Measurements from ENCODE around the gene GRM7. TPM values are rescaled to one million over a fixed set of nuclear protein-coding genes. Genes with fewer than 3 reads are reported as not detected.

GRM7 gene
- total RNA-seq, 1 donor from 2014 or later = 0.37 TPM

- DNase-seq (ENCODE audit: low spot score) = no peak
These were observed 539.4 kb downstream of the GRM7 start for GRCh38 chr3:7400360-7400759.

- no peak for DNase-seq (ENCODE audit: low spot score)
These were observed 540.5 kb downstream of the GRM7 start for GRCh38 chr3:7401418-7401817.

- no peak for DNase-seq (ENCODE audit: low spot score)
These were observed 546.2 kb downstream of the GRM7 start for GRCh38 chr3:7407107-7407506.

GRCh38 chr3:7410782-7411181, 549.9 kb downstream of the GRM7 start:
- no peak for DNase-seq (ENCODE audit: low spot score)

GRCh38 chr3:7421065-7421464, 560.1 kb downstream of the GRM7 start:
- no peak for DNase-seq (ENCODE audit: low spot score)

- no peak for DNase-seq (ENCODE audit: low spot score)
These were observed 562.1 kb downstream of the GRM7 start for GRCh38 chr3:7423036-7423435.

- no peak for DNase-seq (ENCODE audit: low spot score)
These were observed 563.1 kb downstream of the GRM7 start for GRCh38 chr3:7423995-7424394.

GRCh38 chr3:7428206-7428718, 567.3 kb downstream of the GRM7 start:
- no peak for DNase-seq (ENCODE audit: low spot score)

- no peak for DNase-seq (ENCODE audit: low spot score)
These were observed 571.7 kb downstream of the GRM7 start for GRCh38 chr3:7432610-7433009.

- DNase-seq (ENCODE audit: low spot score) = no peak
These were observed 572.2 kb downstream of the GRM7 start for GRCh38 chr3:7433073-7433472.

- no peak for DNase-seq (ENCODE audit: low spot score)
These were observed 575.6 kb downstream of the GRM7 start for GRCh38 chr3:7436542-7436941.

GRCh38 chr3:7437231-7437630, 576.3 kb downstream of the GRM7 start:
- DNase-seq (ENCODE audit: low spot score) = no peak

GRCh38 chr3:7439101-7439680, 578.3 kb downstream of the GRM7 start:
- no peak for DNase-seq (ENCODE audit: low spot score)

GRCh38 chr3:7444886-7445285, 584.0 kb downstream of the GRM7 start:
- DNase-seq (ENCODE audit: low spot score) = no peak

- DNase-seq (ENCODE audit: low spot score) = no peak
These were observed 584.4 kb downstream of the GRM7 start for GRCh38 chr3:7445331-7445730.

- DNase-seq (ENCODE audit: low spot score) = no peak
These were observed 586.4 kb downstream of the GRM7 start for GRCh38 chr3:7447197-7447769.

- no peak for DNase-seq (ENCODE audit: low spot score)
These were observed 595.5 kb downstream of the GRM7 start for GRCh38 chr3:7456386-7456785.

GRCh38 chr3:7461202-7461825, 600.4 kb downstream of the GRM7 start:
- DNase-seq (ENCODE audit: low spot score) = no peak

- DNase-seq (ENCODE audit: low spot score) = no peak
These were observed 609.0 kb downstream of the GRM7 start for GRCh38 chr3:7469866-7470265.

GRCh38 chr3:7484636-7485035, 623.7 kb downstream of the GRM7 start:
- no peak for DNase-seq (ENCODE audit: low spot score)

- DNase-seq (ENCODE audit: low spot score) = no peak
These were observed 626.8 kb downstream of the GRM7 start for GRCh38 chr3:7487763-7488162.

GRCh38 chr3:7489417-7489816, 628.5 kb downstream of the GRM7 start:
- DNase-seq (ENCODE audit: low spot score) = no peak

GRCh38 chr3:7498715-7499114, 637.8 kb downstream of the GRM7 start:
- no peak for DNase-seq (ENCODE audit: low spot score)
